NCI-H2171 (cell line): Measurements from ENCODE around the gene FAM3A.

Source experiments
- DNase-seq: peaks from one replicate; lab custom pipeline; 2025; lab: John Stamatoyannopoulos, UW

The FAM3A gene

DNA sequence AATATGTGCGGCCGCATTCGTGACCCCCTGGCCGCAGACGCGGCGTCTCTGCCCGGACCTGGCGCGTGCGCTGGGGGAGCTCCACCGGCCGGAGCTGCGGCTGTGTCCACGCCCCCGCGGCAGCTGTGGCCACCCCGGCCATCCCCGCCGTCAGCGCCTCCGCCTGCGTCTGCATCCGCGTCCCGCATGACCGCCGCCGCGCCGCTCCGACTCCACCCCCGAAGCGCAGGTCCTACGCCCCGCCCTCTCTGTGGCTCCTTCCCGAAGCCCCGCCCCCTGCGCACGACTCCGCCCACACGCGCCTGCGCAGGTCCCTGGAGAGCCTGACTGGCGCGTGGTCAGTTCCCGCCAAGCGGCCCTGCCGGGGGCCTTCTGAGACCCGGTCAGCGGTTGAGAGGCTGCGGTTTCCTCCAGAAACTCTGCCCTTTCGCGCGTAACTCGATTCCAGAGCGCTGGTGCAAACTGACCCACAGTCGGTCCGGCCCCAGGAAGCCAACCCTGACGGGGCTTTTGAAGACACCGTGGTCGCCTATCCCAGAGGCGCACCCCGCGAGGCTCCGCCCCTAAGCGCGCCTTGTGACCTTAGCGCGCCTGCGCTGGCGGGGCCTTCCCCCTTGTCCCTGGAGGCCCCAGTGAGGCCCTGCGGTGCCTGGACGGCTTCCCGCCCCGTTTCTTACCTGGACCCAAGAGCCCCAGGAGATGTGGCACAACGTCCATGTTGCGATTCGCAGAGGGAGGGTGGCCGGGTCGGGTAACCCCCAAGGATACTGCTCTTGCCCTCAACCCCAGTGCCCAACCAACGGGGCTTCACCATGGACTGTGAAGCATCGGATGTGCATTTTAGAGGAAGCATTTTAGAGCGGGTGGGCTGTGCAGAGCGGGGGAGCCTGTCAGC, 37.1 kb downstream of the FAM3A start, which contains the start of gene LAGE3:
TSS of gene LAGE3 (minus strand) at position 554 of the 895 bp plus-strand sequence. CDS start at position 188, 366 bp downstream.
- DNase-seq = peak; percentile 71

GRCh38 chrX:154477891-154478477, 38.0 kb downstream of the FAM3A start:
- no peak for DNase-seq

- no peak for DNase-seq
Measured at GRCh38 chrX:154476821-154477220, 39.2 kb downstream of the FAM3A start.

GRCh38 chrX:154473683-154474082, 42.3 kb downstream of the FAM3A start:
- no peak for DNase-seq

- DNase-seq = no peak
Measured at GRCh38 chrX:154472685-154473632, 43.1 kb downstream of the FAM3A start.

DNA sequence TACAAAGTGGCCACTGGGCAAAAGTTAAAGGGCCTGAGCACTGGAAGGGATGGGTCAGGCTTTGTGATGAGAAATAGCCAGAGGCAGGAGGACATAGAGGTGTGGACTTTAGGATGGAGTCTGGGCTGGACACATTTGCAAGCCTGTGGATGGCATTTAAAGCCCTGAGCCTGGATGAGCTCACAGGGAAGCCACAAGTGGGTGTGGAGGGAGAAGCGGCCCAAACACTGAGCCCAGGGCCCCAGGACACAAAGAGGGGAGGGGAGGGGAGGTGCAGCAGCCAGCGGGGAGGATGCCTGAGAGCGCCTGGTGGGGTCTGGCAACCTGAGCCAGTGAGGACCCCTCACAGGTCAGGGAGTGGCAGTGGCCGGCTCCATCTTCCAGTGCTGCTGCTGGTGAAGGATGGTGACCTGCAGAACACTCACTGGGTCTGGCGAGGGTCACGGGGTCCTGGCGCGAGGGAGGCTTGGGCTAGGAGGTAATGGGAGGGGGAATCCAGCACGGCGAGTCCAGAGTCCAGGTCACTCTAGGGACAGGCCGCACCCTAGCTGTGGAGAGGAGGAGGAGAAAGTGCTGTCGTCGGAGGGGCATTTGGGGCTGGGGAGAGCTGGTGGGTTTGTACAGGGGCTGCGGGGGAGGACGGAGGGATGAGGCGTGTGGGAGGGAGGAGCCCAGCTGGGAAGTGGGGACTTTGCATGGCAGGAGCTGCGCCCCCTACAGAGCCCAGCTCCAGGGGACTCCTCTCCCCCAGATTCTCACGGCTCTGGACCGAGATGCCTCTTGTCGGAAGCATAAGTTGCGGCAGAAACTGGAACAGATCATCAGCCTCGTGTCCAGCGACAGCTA, 44.0 kb downstream of the FAM3A start:
- DNase-seq = no peak

DNA sequence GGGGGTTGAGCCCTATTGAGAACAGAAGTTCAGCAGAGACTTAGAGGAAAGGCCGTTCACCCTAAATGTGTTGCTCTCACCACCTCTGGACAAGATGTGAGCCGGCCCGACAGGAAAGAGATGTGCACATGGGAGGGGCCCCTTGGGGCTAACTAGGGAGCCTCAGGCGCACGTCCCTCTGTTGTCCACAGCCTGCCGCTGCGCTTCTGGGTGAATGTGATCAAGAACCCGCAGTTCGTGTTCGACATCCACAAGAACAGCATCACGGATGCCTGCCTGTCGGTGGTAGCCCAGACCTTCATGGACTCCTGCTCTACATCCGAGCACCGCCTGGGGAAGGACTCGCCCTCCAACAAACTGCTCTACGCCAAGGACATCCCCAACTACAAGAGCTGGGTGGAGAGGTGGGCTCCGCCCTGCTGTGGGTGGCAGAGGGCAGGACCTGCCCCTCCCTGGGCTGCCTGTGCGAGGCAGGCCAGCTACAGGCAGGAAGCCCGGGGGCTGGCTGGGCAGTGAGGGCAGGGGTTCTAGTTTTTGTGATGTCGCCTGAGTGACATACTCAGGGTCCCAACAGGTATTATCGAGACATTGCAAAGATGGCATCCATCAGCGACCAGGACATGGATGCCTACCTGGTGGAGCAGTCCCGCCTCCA, 45.0 kb downstream of the FAM3A start:
- no peak for DNase-seq

- no peak for DNase-seq
Measured at GRCh38 chrX:154470434-154470833, 45.6 kb downstream of the FAM3A start.

GRCh38 chrX:154469880-154470279, 46.2 kb downstream of the FAM3A start:
- DNase-seq = no peak

DNA sequence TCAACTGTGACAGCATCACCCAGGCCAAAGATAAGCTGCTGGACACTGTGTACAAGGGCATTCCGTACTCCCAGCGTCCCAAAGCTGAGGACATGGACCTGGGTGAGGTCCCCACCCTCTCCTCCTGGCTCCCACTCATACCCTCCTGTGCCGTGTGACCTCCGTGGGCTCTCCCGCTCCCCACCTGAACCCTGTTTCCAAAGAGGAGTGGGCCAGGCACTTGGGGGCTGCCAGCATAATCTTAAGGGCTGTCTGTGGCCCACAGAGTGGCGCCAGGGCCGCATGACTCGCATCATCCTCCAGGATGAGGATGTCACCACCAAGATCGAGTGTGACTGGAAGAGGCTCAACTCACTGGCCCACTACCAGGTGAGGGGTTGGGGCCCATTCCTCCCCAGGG, 46.9 kb downstream of the FAM3A start:
- no peak for DNase-seq

GRCh38 chrX:154468217-154468616, 47.8 kb downstream of the FAM3A start:
- no peak for DNase-seq

GRCh38 chrX:154467556-154467955, 48.5 kb downstream of the FAM3A start:
- DNase-seq = no peak

GRCh38 chrX:154466907-154467306, 49.1 kb downstream of the FAM3A start:
- DNase-seq = no peak

DNA sequence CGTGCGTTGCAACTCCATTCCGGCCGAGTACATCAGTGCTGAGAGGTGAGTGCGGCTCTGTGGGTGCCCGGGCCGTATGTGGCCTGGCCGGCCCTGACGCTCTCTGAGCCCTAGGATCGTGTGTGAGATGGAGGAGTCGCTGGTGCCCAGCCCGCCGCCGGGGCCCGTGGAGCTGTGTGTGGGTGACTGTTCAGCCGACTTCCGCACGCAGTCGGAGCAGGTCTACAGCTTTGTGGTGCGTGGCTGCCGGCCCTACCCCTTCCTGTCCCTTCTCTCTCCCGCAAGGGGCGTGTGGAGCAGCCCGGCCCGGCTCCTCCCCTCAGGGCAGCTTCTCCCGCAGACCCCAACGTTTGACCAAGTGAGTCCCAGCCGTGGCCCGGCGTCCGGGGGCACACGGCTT, 50.0 kb downstream of the FAM3A start:
- no peak for DNase-seq

- no peak for DNase-seq
Measured at GRCh38 chrX:154465601-154466000, 50.4 kb downstream of the FAM3A start.

DNA sequence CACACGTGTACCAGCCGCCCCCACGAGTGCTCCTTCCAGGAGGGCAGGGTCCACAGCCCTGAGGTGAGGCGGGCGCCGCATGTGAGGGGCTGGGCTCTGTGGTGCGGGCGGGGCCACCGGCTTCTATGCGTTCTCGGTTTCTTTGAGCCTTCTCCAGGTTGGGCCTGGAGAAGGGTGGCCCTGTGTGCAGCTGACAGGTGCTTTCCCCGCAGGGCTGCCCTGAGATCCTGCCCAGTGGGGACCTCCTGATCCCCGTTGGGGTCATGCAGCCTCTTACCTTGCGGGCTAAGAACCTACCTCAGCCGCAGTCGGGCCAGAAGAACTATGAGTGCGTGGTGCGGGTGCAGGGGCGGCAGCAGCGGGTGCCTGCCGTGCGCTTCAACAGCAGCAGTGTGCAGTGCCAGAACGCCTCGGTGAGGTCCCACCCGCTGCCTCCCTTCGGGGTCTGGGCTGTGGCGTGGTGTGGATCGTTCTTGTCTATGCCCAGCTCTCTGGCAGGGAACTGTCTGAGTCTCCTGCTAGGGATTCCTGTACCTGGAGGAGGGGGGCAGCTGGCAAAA, 51.1 kb downstream of the FAM3A start:
- no peak for DNase-seq

GRCh38 chrX:154463611-154464220, 52.3 kb downstream of the FAM3A start:
- DNase-seq = no peak

DNA sequence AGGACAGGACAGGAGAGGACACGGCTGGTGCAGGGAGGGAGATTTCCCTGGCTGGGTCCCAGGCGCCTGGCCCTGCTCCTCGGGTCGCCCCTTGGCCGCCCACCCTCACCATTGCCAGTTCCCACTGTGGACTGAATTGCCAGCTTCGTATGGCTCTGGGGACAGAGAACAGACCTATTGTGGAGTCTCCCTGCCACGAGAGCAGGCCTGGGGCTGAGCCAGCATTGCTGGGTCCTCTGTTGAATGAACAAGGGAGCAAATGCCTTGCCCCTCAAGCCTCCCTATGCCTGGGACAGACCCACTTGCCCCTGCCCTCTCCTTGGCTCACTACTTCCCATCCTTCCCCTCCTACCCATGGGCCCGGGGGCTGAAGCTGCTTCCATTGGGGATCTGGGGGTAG, 53.6 kb downstream of the FAM3A start:
- DNase-seq = no peak

GRCh38 chrX:154460326-154460725, 55.7 kb downstream of the FAM3A start:
- DNase-seq = peak; percentile 23

DNA sequence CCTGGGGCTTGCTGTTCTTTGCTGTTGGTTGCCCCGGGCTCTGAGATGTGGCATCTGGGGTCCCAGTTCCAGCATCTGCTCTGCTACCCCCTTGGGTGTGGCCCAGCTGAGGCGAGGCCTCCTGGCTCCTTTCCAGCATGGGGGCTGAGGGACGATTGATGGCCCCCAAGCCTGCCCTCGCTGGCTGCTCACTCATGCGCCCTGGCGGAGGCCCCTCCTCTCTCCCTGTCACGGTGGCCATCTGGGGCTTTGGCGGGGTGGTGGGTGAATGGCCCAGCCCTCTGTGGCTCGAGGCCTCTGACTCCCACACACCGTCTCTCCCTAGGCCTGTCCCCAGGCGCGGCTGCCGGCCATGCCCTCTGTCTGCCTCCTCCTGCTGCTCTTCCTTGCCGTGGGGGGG, 56.2 kb downstream of the FAM3A start:
- peak; percentile 35 for DNase-seq
